Panc1 (cell line): ENCODE measurements around the gene WAS. TPM values are rescaled to one million over a fixed set of nuclear protein-coding genes. Genes with fewer than 3 reads are reported as not detected.

ENCODE experiments used
- ATAC-seq: fragments of 200-7000 bp; cut with Tn5 transposase; 2 replicates; pipeline ENCODE4 v1.9.1; 2020; ENCODE audit warnings: mild to moderate bottlenecking, moderate library complexity
- BruUV-seq: library from RNA; stranded (reverse); fragments of 400-500 nt; replicated peaks from 2 replicates; lab custom pipeline; 2021; lab: Mats Ljungman, UMichigan
- CTCF ChIA-PET: fragments of 300-600 bp; sonication (Branson Sonifier 250); formaldehyde crosslinking; loops from one replicate; lab custom pipeline; 2022; ENCODE audit warnings: antibody characterized with exemption; lab: Charles Lee
- POLR2A ChIA-PET: fragments of 300-600 bp; sonication (Branson Sonifier 250); formaldehyde crosslinking; loops from one replicate; lab custom pipeline; 2022; ENCODE audit warnings: antibody characterized with exemption; lab: Charles Lee
- DNase-seq: peaks from one replicate; pipeline ENCODE4 v3.0.0-alpha.2; 2010; ENCODE audit warnings: low read depth, low spot score
- H3K27ac ChIP-seq: 2 replicates; pipeline ENCODE4 v1.5.1; 2011; ENCODE audit warnings: mild to moderate bottlenecking, low read length, inconsistent platforms
- H3K27me3 ChIP-seq: fragments of 200-500 bp; sonication (Bioruptor generic); 2 replicates; pipeline ENCODE4 v1.6.0; 2014; ENCODE audit warnings: low read length, inconsistent platforms; ENCODE audit not compliant: control insufficient read depth, insufficient read depth
- H3K36me3 ChIP-seq: fragments of 200-500 bp; sonication (Bioruptor generic); 2 replicates; pipeline ENCODE4 v1.5.1; 2014; ENCODE audit warnings: inconsistent platforms, mild to moderate bottlenecking, low read length, moderate library complexity; ENCODE audit not compliant: control insufficient read depth, insufficient read depth
- H3K4me1 ChIP-seq: 2 replicates; pipeline ENCODE4 v1.5.1; 2011; ENCODE audit warnings: inconsistent platforms, mild to moderate bottlenecking, low read length, moderate library complexity; ENCODE audit not compliant: control insufficient read depth, insufficient read depth
- H3K4me3 ChIP-seq, 2 experiments: 2 replicates each; pipeline ENCODE4 v1.5.1; 2011 to 2012; ENCODE audit warnings: low read depth in 2 of 2, low read length in 2 of 2, mild to moderate bottlenecking in 2 of 2, inconsistent platforms in 1 of 2, moderate library complexity in 1 of 2
- H3K9me3 ChIP-seq: fragments of 200-500 bp; sonication (Bioruptor generic); 2 replicates; pipeline ENCODE4 v1.5.1; 2014; ENCODE audit warnings: low read depth, mild to moderate bottlenecking, inconsistent platforms, low read length, moderate library complexity; ENCODE audit not compliant: control insufficient read depth, insufficient read depth
- CTCF ChIP-seq: fragments of 450-650 bp; IDR thresholded peaks from 2 replicates; pipeline ENCODE4 v1.5.1; 2017; ENCODE audit warnings: mild to moderate bottlenecking
- POLR2AphosphoS5 ChIP-seq: IDR thresholded peaks from 2 replicates; pipeline ENCODE4 v1.6.1; 2012; ENCODE audit warnings: mild to moderate bottlenecking, low read depth, low read length, moderate library complexity
- REST ChIP-seq, 2 experiments: IDR thresholded peaks; 2 replicates each; pipeline ENCODE4 v1.6.1; 2011 to 2012; ENCODE audit warnings: low read depth in 2 of 2, control low read depth in 1 of 2, low read length in 1 of 2, mild to moderate bottlenecking in 1 of 2, moderate library complexity in 1 of 2; ENCODE audit not compliant: insufficient read depth in 1 of 2
- SIN3A ChIP-seq: IDR thresholded peaks from 2 replicates; pipeline ENCODE4 v1.6.1; 2012; ENCODE audit warnings: low read depth, mild to moderate bottlenecking, low read length, moderate library complexity, borderline replicate concordance; ENCODE audit not compliant: insufficient read depth
- TCF7L2 ChIP-seq: IDR thresholded peaks from 2 replicates; pipeline ENCODE4 v1.6.1; 2011; ENCODE audit warnings: mild to moderate bottlenecking, low read depth, low read length, inconsistent platforms
- in situ Hi-C: cut with HindIII; loops from 2 replicates; pipeline ENCODE4 v1.10.0; 2016; ENCODE audit warnings: low sequenced_read_pairs, low pct_unique_long_range_greater_than_20kb
- intact Hi-C: fragments of 100-400 bp; cut with micrococcal nuclease; formaldehyde crosslinking; loops from one replicate; pipeline ENCODE4 v1.10.0; 2022; ENCODE audit not compliant: unreplicated experiment
- total RNA-seq: library from RNA; stranded (reverse); gene quantifications from one replicate; pipeline ENCODE4 v1.2.1, GENCODE V29; 2021; ENCODE audit not compliant: unreplicated experiment

WAS gene
- total RNA-seq, 1 experiment from 2014 or later, result 0.82 TPM

GRCh38 chrX:48720577-48721250 is 37.1 kb downstream of the WAS start:
- DNase-seq, result no peak
- ChIA-PET CTCF (no interaction called here), POLR2A (no interaction called here)
- Histone ChIP-seq H3K9me3 (no peaks in the 10 kb centered on the region), H3K4me1 (no peaks in the 10 kb centered on the region), H3K27ac (no peak overlapping the region), H3K27me3 (no peaks in the 10 kb centered on the region), H3K36me3 (no peaks in the 10 kb centered on the region), H3K4me3 (no peak overlapping the region)
- no TSS peak for BruUV-seq
- in situ Hi-C loops, result no loop called here
- no peak for ATAC-seq
- intact Hi-C loops, result no loop called here
- TF ChIP-seq TCF7L2 (no peak), SIN3A (no peak), REST (IDR thresholded peaks at IDR 0.05; ENCODE audit: insufficient read depth in 1 of 2, low read depth in 2 of 2, low read length in 1 of 2) (no peak), POLR2AphosphoS5 (no peak), CTCF (no peak)

- H3K9me3 ChIP-seq, result no peaks in the 10 kb centered on the region
- TF ChIP-seq SIN3A (no peak), POLR2AphosphoS5 (no peak), TCF7L2 (no peak), REST (IDR thresholded peaks at IDR 0.05; ENCODE audit: insufficient read depth in 1 of 2, low read depth in 2 of 2, low read length in 1 of 2) (no peak), CTCF (no peak)
- H3K27ac ChIP-seq, result no peak overlapping the region
- H3K4me3 ChIP-seq, result no peak overlapping the region
- intact Hi-C loops (no loop called here), in situ Hi-C loops (no loop called here)
- H3K36me3 ChIP-seq, result no peaks in the 10 kb centered on the region
- ChIA-PET CTCF (no interaction called here), POLR2A (no interaction called here)
- no peaks in the 10 kb centered on the region for H3K4me1 ChIP-seq
- no peak for ATAC-seq
- no TSS peak for BruUV-seq
- no peak for DNase-seq
- H3K27me3 ChIP-seq, result no peaks in the 10 kb centered on the region
Measured at GRCh38 chrX:48721916-48722315, 38.3 kb downstream of the WAS start.
